ENCODE data around the gene LEMD2. TPM values are rescaled to one million over a fixed set of nuclear protein-coding genes. Genes with fewer than 3 reads are reported as not detected.

LEMD2 gene
- polyA plus RNA-seq, 1 of the 3 experiments (the other 2 are of a cell fraction), result 56.5 TPM

DNA sequence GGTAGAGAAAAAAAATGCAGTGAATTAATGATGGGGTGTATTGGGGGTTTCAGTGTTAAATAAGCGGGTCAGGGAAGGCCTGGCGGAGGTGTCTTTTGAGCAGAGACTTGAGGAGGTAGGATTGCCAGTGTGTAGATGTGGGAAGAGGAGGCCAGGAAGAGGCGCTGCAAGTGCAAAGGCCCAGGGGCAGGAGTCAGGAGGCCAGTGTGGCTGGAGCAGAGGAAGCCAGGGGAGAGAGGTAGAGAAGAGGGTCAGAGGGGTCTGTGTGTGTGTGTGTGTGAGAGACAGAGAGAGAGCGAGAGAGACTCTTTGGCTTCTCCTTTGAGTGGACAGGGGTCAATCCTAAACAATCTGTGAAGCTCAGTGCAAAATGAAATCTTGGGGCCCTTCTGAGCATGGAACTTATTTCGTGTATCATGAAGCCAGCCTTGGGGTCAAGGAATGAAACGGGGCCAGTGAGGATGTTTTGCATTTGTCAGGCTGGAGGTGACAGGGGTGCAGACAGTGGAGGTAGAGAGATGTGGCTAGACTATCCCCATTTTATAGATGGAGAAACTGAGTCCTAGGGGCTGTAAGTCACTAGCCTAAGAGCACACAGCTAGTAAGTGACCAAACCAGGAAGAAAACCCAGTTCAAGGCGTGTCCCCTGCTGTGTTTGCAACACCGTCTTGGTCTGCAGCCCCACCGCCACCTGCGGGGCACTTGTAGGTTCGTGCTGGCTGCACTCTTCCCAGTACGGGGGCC is 32.5 kb downstream of the LEMD2 start (continued):
- TF ChIP-seq TCF12 (IDR thresholded peaks at IDR 0.05) (no peak), RFX5 (IDR thresholded peaks at IDR 0.05; ENCODE audit: low read length) (no peak), FOXJ3 (CRISPR knock-in tag; IDR thresholded peaks at IDR 0.05) (no peak), POLR2AphosphoS5 (IDR thresholded peaks at IDR 0.05; ENCODE audit: low read depth, low read length) (no peak), CHD2 (IDR thresholded peaks at IDR 0.05; ENCODE audit: low read length, partially characterized antibody) (no peak)

DNA sequence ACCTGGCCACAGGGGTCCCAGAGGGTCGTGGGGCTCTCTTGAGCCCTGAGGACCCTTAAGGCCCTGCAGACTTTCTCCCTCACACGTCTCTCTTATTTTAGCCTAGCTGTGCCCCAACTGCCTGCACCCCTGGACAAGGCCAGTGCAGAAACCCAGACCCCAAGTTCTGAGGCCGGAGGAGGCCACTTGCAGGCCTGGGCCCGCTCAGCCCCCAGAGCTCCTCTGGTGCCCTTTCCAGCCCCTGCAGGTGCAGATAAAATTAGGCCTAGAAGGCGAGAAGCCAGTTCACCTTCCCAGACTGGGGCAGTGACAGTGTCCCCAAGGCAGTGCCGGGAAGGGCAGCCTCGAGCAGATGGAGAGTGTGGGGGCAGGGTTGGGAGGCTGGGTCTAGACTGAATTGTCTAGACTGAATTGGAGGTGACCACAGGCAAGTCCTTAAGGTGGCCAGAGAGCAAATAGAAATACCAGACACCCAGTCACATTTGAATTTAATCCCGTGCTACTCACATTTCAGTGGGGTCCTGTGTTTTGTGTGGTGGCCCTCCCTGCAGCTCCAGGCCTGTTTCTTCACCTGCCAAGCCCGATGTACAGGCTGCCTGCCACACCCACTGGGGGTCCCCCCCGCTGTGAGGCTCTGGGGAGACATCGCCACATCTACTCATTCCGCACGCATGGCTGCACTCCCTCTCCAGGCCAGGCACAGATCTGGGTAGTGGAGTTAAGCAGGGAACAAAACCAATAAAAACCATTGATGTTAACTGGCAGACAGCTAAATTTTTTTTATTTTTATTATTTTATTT is 33.7 kb downstream of the LEMD2 start:
- Histone ChIP-seq H3F3A (replicated peaks; ENCODE audit: insufficient read depth) (no peaks in the 10 kb centered on the region), H3K27ac (ENCODE audit: low read depth in 2 of 2, low read length in 1 of 2) (no peak overlapping the region), H3K4me3 (ENCODE audit: low read depth in 2 of 2, low read length in 1 of 2) (no peak overlapping the region), H3K4me2 (no peak overlapping the region), H3K27me3 (ENCODE audit: insufficient read depth) (no peaks in the 10 kb centered on the region), H3K4me1 (ENCODE audit: control insufficient read depth in 1 of 2, insufficient read depth in 2 of 2, low read depth in 1 of 2, low read length in 1 of 2) (peaks cover 0 to 19% of the 10 kb centered on the region in 2 experiments; a peak in 1 of 4 replicates), H4K20me1 (ENCODE audit: insufficient read depth) (no peaks in the 10 kb centered on the region), H3K79me2 (ENCODE audit: insufficient read depth) (no peaks in the 10 kb centered on the region), H3K36me3 (replicated peaks in 1 of 2; ENCODE audit: control insufficient read depth in 1 of 2, insufficient read depth in 2 of 2, low read length in 1 of 2) (no peaks in the 10 kb centered on the region), H2AFZ (ENCODE audit: low read depth) (no peak overlapping the region), H3K9ac (no peak overlapping the region), H3K9me2 (no peaks in the 10 kb centered on the region), H3K9me3 (no peaks in the 10 kb centered on the region)
- 74% methylated on average over 12 of the region's 13 CpGs for WGBS (ENCODE audit: low lambda C conversion rate)
- no peak for TF ChIP-seq NRF1 (IDR thresholded peaks at IDR 0.05; ENCODE audit: low read depth, low read length)
- no peak for TF ChIP-seq TCF12 (IDR thresholded peaks at IDR 0.05)
- no peak for TF ChIP-seq CHD2 (IDR thresholded peaks at IDR 0.05; ENCODE audit: low read length, partially characterized antibody)
- no peak for TF ChIP-seq ZBTB33 (IDR thresholded peaks at IDR 0.05; ENCODE audit: borderline replicate concordance, low read depth)
- TF ChIP-seq EP300 (IDR thresholded peaks at IDR 0.05; ENCODE audit: borderline replicate concordance in 1 of 2, low read depth in 1 of 2, low read length in 1 of 2), result no peak
- TF ChIP-seq, protein P1, sequence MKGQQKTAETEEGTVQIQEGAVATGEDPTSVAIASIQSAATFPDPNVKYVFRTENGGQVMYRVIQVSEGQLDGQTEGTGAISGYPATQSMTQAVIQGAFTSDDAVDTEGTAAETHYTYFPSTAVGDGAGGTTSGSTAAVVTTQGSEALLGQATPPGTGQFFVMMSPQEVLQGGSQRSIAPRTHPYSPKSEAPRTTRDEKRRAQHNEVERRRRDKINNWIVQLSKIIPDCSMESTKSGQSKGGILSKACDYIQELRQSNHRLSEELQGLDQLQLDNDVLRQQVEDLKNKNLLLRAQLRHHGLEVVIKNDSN (IDR thresholded peaks at IDR 0.05; ENCODE audit: borderline replicate concordance, low read depth), result no peak
- no peak for TF ChIP-seq PBX3 (IDR thresholded peaks at IDR 0.05)
- no peak for TF ChIP-seq SMC3 (IDR thresholded peaks at IDR 0.05; ENCODE audit: low read depth, low read length)
- no peak for TF ChIP-seq MEF2A (IDR thresholded peaks at IDR 0.05; ENCODE audit: borderline replicate concordance, low read depth)
- TF ChIP-seq, protein P2, sequence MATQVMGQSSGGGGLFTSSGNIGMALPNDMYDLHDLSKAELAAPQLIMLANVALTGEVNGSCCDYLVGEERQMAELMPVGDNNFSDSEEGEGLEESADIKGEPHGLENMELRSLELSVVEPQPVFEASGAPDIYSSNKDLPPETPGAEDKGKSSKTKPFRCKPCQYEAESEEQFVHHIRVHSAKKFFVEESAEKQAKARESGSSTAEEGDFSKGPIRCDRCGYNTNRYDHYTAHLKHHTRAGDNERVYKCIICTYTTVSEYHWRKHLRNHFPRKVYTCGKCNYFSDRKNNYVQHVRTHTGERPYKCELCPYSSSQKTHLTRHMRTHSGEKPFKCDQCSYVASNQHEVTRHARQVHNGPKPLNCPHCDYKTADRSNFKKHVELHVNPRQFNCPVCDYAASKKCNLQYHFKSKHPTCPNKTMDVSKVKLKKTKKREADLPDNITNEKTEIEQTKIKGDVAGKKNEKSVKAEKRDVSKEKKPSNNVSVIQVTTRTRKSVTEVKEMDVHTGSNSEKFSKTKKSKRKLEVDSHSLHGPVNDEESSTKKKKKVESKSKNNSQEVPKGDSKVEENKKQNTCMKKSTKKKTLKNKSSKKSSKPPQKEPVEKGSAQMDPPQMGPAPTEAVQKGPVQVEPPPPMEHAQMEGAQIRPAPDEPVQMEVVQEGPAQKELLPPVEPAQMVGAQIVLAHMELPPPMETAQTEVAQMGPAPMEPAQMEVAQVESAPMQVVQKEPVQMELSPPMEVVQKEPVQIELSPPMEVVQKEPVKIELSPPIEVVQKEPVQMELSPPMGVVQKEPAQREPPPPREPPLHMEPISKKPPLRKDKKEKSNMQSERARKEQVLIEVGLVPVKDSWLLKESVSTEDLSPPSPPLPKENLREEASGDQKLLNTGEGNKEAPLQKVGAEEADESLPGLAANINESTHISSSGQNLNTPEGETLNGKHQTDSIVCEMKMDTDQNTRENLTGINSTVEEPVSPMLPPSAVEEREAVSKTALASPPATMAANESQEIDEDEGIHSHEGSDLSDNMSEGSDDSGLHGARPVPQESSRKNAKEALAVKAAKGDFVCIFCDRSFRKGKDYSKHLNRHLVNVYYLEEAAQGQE (IDR thresholded peaks at IDR 0.05; ENCODE audit: low read depth, low read length), result no peak
- TF ChIP-seq SIN3A (IDR thresholded peaks at IDR 0.05; ENCODE audit: borderline replicate concordance, low read depth, low read length), result no peak
- TF ChIP-seq EZH2phosphoT487 (IDR thresholded peaks at IDR 0.05; ENCODE audit: borderline replicate concordance, low read depth), result no peak
- no peak for TF ChIP-seq MAX (IDR thresholded peaks at IDR 0.05; ENCODE audit: low read depth)
- no peak for TF ChIP-seq RCOR1 (IDR thresholded peaks at IDR 0.05; ENCODE audit: low read length)
- TF ChIP-seq RFX5 (IDR thresholded peaks at IDR 0.05; ENCODE audit: low read length), result no peak
- TF ChIP-seq, protein P3, sequence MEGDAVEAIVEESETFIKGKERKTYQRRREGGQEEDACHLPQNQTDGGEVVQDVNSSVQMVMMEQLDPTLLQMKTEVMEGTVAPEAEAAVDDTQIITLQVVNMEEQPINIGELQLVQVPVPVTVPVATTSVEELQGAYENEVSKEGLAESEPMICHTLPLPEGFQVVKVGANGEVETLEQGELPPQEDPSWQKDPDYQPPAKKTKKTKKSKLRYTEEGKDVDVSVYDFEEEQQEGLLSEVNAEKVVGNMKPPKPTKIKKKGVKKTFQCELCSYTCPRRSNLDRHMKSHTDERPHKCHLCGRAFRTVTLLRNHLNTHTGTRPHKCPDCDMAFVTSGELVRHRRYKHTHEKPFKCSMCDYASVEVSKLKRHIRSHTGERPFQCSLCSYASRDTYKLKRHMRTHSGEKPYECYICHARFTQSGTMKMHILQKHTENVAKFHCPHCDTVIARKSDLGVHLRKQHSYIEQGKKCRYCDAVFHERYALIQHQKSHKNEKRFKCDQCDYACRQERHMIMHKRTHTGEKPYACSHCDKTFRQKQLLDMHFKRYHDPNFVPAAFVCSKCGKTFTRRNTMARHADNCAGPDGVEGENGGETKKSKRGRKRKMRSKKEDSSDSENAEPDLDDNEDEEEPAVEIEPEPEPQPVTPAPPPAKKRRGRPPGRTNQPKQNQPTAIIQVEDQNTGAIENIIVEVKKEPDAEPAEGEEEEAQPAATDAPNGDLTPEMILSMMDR (IDR thresholded peaks at IDR 0.05), result no peak
- DNase-seq, result no peak
- ChIA-PET POLR2A (no interaction called here), CTCF (interaction anchor here (0.9 to 5.2 kb wide), 5 partner anchors 11 to 400 kb away, joined by 3 to 39 read pairs (median 5); partner anchors contain the start of gene UQCC2)
